NCI-H2171 (cell line): ENCODE measurements around the gene PCTP.
A peak's percentile ranks its signal among the peaks of the same experiment; 100 is the strongest.

Source experiments
- DNase-seq: peaks from one replicate; lab custom pipeline; 2025; lab: John Stamatoyannopoulos, UW

PCTP gene

GRCh38 chr17:55757659-55758058 is 6.8 kb downstream of the PCTP start:
- DNase-seq, result no peak

DNA sequence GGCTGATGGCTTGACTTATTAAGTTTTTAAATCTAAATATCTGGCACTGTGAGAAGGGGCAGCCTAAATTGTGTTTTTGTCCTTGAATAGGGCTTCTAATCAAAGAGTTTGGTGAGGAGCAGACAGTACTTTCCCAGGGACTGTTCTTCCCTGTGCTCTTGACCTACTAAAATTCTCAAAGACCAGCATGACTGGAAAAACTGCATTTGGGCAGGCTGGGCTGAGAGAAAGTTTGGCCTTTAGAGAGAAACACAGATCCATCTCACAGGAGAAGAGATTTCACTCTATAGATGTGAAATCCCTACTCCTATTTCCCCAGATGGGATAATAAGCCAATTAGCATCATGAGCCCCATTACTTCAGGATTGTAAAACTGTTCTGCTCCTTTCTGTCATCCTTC is 7.3 kb downstream of the PCTP start:
- no peak for DNase-seq

GRCh38 chr17:55760643-55761355 is 9.9 kb downstream of the PCTP start:
- DNase-seq, result no peak

GRCh38 chr17:55762086-55762858 is 11.4 kb downstream of the PCTP start:
- no peak for DNase-seq

GRCh38 chr17:55763856-55764255 is 13.0 kb downstream of the PCTP start:
- DNase-seq, result no peak

GRCh38 chr17:55764610-55765009 is 13.8 kb downstream of the PCTP start:
- no peak for DNase-seq

DNA sequence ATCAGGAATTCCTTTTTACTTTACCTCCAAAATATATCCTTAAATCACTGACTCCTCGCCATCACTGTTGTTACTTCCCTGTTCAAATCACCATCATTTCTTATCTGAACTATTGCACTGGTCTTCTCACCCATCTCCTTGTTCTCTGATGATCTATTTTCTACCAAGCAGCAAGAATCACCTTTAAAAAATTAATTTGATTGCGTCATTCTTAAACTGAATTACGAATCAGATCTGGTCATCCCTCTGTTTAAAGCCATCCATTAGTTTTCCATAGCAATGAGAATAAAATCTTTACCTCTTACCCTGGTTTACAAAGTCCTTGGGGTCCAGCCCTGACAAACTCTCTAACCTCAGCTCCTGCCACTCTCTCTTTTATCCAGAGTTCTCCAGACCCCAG is 14.6 kb downstream of the PCTP start:
- no peak for DNase-seq

GRCh38 chr17:55768936-55769624 is 18.2 kb downstream of the PCTP start:
- no peak for DNase-seq

DNA sequence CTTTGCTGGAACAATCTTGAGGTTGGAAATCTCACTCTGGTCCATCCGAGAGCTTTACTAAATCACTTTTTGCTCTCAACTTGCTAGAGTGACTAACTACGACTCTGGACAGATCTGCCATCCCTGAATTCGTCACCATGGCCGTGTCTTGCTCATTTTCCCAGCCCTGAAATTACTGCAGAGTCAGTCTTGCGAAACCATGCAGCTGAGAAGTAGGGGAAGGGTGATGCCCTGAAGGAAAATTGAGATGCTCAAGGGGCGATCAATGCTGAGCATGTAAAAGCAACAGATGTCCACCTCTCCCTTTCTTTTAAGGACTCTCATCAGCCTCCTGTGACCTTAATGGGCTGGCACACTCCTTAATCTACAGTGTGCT is 18.8 kb downstream of the PCTP start:
- DNase-seq, result no peak

DNA sequence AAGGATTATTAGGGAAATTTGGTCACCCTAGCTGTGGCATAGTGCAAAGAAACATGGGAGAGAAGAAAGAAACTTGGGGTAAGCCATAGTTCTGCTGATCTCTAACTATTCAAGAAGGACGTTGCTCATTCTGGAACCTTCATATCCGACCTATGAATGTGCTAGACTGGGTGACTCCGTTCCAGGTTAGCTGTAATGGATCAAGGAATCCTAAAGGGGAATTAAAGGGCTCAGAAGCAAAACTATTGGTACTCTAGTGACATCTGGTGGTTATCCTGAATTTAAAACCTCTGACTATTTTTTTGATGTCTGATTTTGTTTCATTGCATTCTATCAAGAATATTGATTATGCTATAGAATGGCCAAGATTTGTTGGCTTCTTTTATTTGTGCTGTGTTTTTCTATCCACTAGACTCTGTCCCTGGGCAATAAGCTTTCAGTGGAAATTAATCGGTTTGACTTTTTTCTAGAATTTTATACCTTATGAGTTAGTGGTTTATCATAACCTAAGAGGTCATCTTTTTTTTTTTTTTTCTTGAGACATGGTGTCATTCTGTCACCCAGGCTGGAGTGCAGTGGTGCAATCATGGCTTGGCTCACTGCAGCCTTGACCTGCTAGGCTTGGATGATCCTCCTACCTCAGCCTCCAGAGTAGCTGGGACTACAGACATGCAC is 19.5 kb downstream of the PCTP start:
- DNase-seq, result peak; percentile 36

GRCh38 chr17:55772086-55772485 is 21.2 kb downstream of the PCTP start:
- DNase-seq, result no peak

- no peak for DNase-seq
Measured at GRCh38 chr17:55773671-55774070, 22.8 kb downstream of the PCTP start.

DNA sequence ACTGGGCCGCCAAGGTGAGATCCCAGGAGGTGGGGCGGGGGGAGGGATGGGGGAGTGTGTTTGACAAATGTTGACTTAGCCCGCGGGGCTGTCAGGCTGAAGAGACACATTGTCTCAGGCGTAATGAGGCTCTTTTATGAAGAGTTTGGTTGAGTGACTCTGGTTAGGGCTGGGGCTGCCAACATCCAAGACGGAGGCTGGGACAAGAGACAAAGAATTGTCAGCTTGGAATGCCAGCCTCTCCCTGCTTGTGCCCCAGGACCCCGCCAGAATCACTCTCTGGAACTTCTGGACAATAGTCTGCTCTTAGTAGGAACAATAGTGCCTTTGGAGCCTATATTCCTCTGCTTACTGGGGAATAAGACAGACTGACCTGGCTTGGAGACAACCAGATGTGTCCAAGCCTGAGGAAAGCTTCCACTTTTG is 24.0 kb downstream of the PCTP start:
- no peak for DNase-seq

DNA sequence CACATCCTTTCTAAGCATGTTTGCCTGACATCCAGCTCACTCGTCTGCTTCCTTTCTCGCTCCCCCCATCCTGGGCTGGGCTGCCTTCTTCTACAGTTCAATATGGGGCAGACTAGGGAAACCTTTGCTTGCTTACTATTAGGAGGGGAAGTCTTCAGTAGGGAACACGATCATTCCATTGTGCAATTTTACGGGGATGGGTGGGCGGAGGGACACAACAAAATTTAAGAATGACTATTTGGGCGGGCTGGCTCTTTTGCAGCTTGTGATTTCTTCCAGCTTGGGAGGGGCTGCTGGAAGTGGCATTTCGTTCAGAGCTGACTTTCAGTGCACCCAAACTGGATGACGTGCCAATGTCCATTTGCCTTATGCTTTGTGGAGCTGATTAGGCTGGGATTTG is 25.4 kb downstream of the PCTP start:
- no peak for DNase-seq

- no peak for DNase-seq
Measured at GRCh38 chr17:55777471-55777971, 26.7 kb downstream of the PCTP start.

GRCh38 chr17:55778389-55779118 is 27.7 kb downstream of the PCTP start:
- DNase-seq, result no peak

GRCh38 chr17:55783684-55784245 is 32.9 kb downstream of the PCTP start:
- DNase-seq, result no peak

DNA sequence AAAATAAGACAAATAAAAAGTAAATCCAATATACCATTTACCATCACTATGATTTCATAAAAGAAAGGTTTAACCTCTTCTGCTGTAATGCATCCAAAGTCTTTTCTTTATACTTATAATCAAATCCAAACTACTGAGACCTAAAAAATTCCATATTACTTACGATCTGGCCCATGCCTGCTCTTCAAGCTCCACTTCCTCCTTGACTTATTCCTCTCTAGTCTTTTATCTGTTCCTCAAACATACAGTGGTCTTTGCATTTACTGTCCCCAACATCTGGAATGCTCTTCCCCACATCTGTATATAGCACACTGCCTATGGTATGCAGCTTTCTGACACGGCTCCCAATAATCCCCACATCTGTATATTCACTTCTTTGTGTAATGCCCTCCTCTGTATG is 33.8 kb downstream of the PCTP start:
- DNase-seq, result no peak

- no peak for DNase-seq
Measured at GRCh38 chr17:55785181-55785580, 34.3 kb downstream of the PCTP start.

DNA sequence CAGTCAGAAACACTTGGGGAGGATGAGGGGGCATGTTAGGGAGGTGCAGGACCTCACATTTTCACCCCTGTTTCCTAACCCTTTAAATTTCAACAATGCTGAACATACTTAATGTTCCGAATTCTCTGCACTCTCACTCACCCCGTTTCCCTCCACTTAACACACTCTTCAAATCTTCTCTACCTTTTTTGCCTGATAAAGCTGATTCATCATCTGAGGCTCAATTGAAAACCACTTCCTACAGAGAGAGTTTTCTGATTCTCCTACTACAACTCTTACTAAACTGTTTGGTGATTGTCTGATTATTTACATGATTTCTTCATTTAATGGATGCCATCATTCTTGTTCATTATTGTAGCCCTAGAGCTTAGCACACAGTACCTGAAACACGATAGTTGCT is 42.4 kb downstream of the PCTP start:
- DNase-seq, result no peak
